Kasumi-1 (cell line): ENCODE measurements around the gene S100Z.

Source experiments
- DNase-seq, 2 experiments: peaks; one replicate each; lab custom pipeline; 2025; lab: John Stamatoyannopoulos, UW

S100Z gene

DNA sequence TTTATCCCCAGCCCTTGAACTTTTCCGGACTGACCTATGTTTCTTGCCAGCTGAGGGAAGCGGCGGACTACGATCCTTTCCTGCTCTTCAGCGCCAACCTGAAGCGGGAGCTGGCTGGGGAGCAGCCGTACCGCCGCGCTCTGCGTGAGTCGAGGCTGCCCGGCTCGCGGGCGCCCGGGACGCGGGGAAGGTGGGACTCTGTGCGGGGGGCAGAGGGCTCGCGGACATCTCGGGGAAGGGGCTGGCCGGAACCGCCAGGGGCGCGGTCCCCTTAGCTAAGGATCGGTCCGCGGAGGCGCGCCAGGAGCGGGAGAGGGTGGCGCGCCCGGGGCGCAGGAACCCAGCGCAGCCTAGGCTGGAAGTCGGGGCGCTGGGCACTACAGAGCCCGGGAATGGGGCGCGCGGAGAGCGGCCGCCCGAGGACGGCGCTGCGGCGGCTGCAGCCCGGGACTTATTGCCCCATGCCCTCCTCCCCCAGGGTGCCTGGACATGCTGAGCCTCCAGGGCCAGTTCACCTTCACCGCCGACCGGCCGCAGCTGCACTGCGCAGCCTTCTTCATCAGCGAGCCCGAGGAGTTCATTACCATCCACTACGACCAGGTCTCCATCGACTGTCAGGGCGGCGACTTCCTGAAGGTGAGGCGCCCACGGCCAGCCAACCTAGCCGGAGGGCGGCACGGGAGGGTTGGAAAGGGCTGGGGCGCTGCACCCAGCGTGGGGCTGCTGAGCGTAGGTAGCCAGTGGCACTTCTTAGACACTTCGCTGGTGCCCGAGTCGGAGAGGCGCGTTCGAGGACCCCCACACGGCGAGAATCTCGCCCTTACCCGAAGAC is 104.0 kb downstream of the S100Z start:
- no peak for DNase-seq

DNA sequence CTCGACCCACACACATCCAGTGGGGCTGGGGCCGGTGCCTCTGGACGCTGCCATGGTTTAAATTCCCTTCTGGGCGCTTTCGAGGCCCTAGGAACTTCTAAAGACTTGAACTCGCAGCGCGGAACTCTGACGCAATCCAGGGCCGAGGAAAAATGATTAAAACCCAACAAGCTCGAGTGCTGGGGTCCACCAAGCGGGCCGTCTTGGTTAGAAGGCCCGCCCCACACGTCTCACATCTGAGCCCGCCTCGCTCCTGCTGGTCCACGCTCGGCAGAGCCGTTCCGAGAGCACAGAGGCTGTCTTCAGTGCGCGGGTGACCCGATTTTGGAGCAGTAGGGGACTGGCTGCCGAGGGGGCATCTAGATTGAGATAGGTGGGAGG is 104.6 kb downstream of the S100Z start:
- no peak for DNase-seq

DNA sequence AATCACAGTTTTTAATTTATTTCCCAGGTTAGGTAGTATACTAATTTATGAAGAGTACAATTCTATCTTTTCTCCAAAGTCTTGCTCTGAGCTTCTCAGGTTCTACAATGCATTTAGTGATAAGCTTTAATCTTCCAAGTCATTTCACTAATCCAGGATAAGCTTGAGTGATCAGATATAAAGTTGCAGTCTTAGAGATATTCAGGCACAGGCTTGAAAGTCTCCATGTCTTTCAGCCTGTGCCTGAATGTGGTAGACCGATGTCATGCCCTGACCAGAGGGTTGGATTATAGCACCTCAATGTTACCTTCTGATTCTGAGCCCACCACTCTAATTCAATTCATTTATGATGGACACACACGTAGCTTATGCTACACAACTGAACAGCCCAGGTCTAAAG is 106.2 kb downstream of the S100Z start:
- no peak for DNase-seq

DNA sequence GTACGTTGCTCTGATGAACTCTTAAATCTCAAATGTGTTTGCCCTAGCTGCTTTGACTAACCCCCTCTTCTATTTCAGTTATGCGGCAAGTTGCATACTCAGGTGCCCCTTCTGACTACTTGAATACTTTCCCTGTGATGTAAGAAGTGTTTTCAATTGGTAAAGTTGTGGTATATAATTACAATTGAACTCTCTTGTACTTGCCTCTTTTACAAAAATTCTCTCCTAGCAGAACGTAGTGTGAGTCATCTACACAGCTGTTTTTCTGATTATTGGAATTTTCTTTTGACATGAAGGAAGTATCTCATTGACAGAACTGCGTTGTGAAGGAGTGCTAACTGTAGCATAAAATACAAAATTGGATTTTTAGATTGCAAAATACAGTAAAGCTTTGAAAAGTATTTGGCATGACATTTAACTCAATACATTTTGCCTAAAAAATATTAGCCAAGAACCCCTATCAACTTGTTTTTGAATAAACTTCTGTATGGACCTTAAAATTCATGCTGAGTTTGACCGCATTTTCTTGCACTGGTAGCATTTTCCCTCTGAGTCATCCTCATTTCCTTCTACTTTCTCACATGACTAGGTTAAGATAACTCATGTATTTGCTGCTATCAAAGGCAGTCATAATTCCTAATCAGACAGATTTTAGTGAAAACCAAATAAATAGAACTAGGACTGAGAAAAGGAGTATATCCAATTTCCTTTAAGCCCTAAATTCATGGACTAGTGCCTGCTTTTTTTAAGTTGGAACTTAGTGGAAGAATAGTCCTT is 109.4 kb downstream of the S100Z start:
- peak; percentile 61 to 71 for DNase-seq

DNA sequence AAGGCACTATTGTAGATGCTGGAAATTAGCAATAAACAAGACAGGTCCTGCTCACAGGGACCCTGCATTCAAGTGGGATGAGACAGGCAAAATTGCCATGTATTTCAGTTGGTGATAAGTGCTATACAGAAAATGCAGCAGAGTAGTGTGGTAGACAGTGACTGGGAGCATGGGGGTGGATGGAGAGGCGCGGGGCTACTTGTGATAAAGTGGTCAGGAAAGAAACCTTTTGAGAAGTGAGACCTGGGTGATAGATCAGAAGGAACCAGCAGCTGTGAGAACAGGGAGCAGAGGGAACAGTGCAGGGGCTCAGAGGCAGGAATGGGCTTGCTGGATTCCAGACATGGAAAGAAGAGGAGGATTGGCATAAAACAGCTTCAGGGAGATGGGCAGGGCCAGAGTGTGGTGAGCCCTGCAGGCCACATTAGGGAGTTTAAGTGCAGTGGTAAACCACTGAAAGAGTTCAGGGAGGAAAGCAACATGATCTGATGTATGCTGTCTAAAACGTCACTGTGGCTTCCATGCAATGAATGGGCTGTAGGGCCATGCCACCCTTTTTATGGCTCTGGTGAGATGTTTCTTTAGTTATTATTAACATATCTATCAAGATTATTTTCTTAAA is 110.3 kb downstream of the S100Z start:
- peak; percentile 60 to 67 for DNase-seq

DNA sequence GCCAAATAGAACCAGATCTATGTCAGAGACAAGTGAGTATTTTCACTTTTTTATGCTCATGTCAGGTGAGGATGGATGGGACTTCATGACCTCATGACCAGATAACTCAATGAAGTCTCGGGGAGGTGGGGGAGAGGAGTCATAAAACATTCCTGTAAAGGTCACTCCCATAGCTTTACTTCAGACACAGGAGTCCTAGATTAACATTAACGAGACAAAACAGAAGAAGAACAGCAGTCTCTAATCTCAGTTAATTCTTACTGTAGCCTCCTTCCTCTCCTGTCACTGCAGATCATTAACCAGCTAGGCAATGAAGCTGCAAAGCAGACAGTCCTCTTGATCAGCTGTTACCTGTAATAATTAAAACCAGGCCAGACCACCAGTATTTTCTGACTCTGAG is 114.2 kb downstream of the S100Z start:
- DNase-seq: no peak
